ENCODE data around the gene CELF2. TPM values are rescaled to one million over a fixed set of nuclear protein-coding genes. Genes with fewer than 3 reads are reported as not detected.

The CELF2 gene
- total RNA-seq, 1 donor from 2014 or later: 31.6 TPM

DNA sequence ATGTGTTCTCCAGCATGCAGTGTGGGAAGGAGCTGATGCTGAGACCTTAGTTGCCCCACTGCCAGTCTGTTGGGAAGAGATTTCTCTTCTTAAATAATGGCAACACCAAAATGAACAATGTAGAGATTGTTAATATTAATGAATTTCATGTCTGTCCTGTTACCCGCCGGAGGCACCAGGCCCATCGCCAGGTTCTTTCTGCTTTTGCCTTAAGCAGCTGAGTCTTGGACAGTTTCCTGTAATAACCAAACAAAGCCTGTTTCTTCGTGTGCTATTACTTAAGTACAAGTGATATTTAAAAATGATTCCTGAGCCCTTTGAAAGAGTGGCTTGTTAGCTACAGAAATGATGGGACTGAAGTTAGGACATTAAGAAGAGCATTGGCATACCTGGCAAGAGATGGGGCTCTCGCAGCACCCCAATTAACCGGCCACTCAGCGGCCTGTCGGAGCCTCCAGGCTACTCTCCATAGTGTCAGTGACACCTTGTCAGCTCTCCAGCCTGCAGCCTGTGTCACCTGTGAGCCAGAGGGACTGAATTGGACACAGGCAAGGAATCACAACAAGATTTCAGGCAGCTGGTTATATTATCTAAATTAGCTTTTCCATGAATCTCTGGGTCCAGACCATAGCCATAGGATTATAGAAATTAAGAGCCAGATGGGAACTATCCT, 142.0 kb downstream of the CELF2 start:
- TF ChIP-seq, protein P1, sequence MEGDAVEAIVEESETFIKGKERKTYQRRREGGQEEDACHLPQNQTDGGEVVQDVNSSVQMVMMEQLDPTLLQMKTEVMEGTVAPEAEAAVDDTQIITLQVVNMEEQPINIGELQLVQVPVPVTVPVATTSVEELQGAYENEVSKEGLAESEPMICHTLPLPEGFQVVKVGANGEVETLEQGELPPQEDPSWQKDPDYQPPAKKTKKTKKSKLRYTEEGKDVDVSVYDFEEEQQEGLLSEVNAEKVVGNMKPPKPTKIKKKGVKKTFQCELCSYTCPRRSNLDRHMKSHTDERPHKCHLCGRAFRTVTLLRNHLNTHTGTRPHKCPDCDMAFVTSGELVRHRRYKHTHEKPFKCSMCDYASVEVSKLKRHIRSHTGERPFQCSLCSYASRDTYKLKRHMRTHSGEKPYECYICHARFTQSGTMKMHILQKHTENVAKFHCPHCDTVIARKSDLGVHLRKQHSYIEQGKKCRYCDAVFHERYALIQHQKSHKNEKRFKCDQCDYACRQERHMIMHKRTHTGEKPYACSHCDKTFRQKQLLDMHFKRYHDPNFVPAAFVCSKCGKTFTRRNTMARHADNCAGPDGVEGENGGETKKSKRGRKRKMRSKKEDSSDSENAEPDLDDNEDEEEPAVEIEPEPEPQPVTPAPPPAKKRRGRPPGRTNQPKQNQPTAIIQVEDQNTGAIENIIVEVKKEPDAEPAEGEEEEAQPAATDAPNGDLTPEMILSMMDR (IDR thresholded peaks at IDR 0.05): no peak
- TF ChIP-seq EZH2 (IDR thresholded peaks at IDR 0.05): no peak
- TF ChIP-seq EZH2phosphoT487 (IDR thresholded peaks at IDR 0.05): no peak
- Histone ChIP-seq H3K4me3 (no peak overlapping the region), H3K27ac (no peak overlapping the region)

DNA sequence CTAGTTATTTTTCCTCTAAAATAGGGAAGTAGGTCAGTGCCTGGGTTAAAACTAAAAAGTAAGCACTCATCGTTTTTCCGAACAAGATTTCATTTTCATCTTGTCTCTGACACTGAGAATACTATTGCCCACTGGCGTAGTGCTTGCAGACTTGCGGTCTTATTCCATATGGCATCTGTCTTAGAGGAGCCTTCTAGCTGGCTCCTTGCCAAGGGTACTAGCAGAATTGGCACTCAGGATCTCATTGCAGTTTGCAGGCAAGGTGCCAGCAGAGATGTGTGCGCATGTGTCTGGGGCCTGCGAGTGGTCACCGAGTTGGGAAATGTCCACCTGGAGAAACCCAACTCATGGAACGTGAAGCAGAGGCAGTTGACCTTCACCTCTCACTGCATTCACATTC, 143.4 kb downstream of the CELF2 start:
- TF ChIP-seq, protein P1 (IDR thresholded peaks at IDR 0.05): no peak
- no peak for TF ChIP-seq EZH2 (IDR thresholded peaks at IDR 0.05)
- TF ChIP-seq EZH2phosphoT487 (IDR thresholded peaks at IDR 0.05): no peak
- peaks cover 4% of the 10 kb centered on the region for H3K79me2 ChIP-seq (ENCODE audit: low read depth)
- H3K4me3 ChIP-seq: no peak overlapping the region
- no peak overlapping the region for H3K9ac ChIP-seq
- H3F3A ChIP-seq (ENCODE audit: low read depth): peaks cover 36% of the 10 kb centered on the region
- H3K27ac Mint-ChIP-seq: no peak overlapping the region
- no peaks in the 10 kb centered on the region for H4K20me1 ChIP-seq (ENCODE audit: low read depth)
- H3K4me1 Mint-ChIP-seq: peaks cover 31% of the 10 kb centered on the region
- no peaks in the 10 kb centered on the region for H3K9me3 ChIP-seq (ENCODE audit: low read depth)
- no peak for DNase-seq (ENCODE audit: low spot score)
- no peak overlapping the region for H3K27ac ChIP-seq
- H3K36me3 ChIP-seq: no peaks in the 10 kb centered on the region
- no peaks in the 10 kb centered on the region for H3K27me3 ChIP-seq
- no peaks in the 10 kb centered on the region for H3K9me3 Mint-ChIP-seq
- no peak overlapping the region for H2AFZ ChIP-seq (replicated peaks)
- no peak overlapping the region for H3K4me2 ChIP-seq
- peaks cover 6% of the 10 kb centered on the region for H3K27me3 Mint-ChIP-seq (ENCODE audit: insufficient read depth, low read depth)
- H3K4me1 ChIP-seq: peaks cover 28% of the 10 kb centered on the region
- H3K36me3 Mint-ChIP-seq: no peaks in the 10 kb centered on the region
- H3K4me3 Mint-ChIP-seq: no peak overlapping the region

More for the DNA sequence above, 142.0 kb downstream of the CELF2 start:
- peaks cover 38% of the 10 kb centered on the region for H3K4me1 Mint-ChIP-seq
- no peak overlapping the region for H3K9ac ChIP-seq
- H3K27me3 ChIP-seq: no peaks in the 10 kb centered on the region
- H3K27me3 Mint-ChIP-seq (ENCODE audit: insufficient read depth, low read depth): peaks cover 4% of the 10 kb centered on the region
- H3K4me1 ChIP-seq: peaks cover 40% of the 10 kb centered on the region
- H3K79me2 ChIP-seq (ENCODE audit: low read depth): peaks cover 4% of the 10 kb centered on the region
- no peak overlapping the region for H3K4me2 ChIP-seq
- no peaks in the 10 kb centered on the region for H4K20me1 ChIP-seq (ENCODE audit: low read depth)
- H2AFZ ChIP-seq (replicated peaks): no peak overlapping the region
- no peak overlapping the region for H3K27ac Mint-ChIP-seq
- DNase-seq (ENCODE audit: low spot score): no peak
- H3K9me3 ChIP-seq (ENCODE audit: low read depth): no peaks in the 10 kb centered on the region
- H3K36me3 ChIP-seq: no peaks in the 10 kb centered on the region
- no peak overlapping the region for H3K4me3 Mint-ChIP-seq
- peaks cover 22% of the 10 kb centered on the region for H3F3A ChIP-seq (ENCODE audit: low read depth)
- H3K9me3 Mint-ChIP-seq: no peaks in the 10 kb centered on the region
- H3K36me3 Mint-ChIP-seq: no peaks in the 10 kb centered on the region

DNA sequence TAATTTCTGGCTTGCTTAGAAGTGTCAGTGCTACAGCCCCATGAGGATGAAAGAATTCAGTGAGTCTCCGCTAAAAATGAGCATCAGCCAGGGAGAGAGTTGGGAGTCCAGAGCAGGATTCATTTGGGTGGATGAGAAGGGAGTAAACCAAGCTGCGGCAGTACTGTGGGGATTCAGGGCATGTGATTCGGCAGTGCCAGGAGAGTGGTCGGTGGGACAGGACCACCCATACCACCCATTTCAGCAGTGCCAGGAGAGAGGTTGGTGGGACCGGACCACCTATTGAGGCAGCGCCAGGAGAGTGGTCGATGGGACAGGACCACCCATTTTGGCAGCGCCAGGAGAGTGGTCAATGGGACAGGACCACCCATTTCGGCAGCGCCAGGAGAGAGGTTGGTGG, 144.2 kb downstream of the CELF2 start:
- H3K4me1 ChIP-seq: peaks cover 35% of the 10 kb centered on the region

More for the DNA sequence above, 144.2 kb downstream of the CELF2 start:
- no peak overlapping the region for H2AFZ ChIP-seq (replicated peaks)
- peaks cover 12% of the 10 kb centered on the region for H3K79me2 ChIP-seq (ENCODE audit: low read depth)
- H3K27ac ChIP-seq: no peak overlapping the region
- no peaks in the 10 kb centered on the region for H3K27me3 ChIP-seq
- H3K9me3 ChIP-seq (ENCODE audit: low read depth): no peaks in the 10 kb centered on the region
- no peak overlapping the region for H3K4me2 ChIP-seq
- H3K27ac Mint-ChIP-seq: no peak overlapping the region
- H3K36me3 Mint-ChIP-seq: no peaks in the 10 kb centered on the region
- no peak for DNase-seq (ENCODE audit: low spot score)
- H3K4me3 Mint-ChIP-seq: no peak overlapping the region
- H3K27me3 Mint-ChIP-seq (ENCODE audit: insufficient read depth, low read depth): peaks cover 9% of the 10 kb centered on the region
- no peaks in the 10 kb centered on the region for H4K20me1 ChIP-seq (ENCODE audit: low read depth)
- no peak overlapping the region for H3K4me3 ChIP-seq
- no peak overlapping the region for H3K9ac ChIP-seq
- H3K9me3 Mint-ChIP-seq: no peaks in the 10 kb centered on the region
- peaks cover 29% of the 10 kb centered on the region for H3K4me1 Mint-ChIP-seq
- H3K36me3 ChIP-seq: no peaks in the 10 kb centered on the region
- TF ChIP-seq EZH2phosphoT487 (IDR thresholded peaks at IDR 0.05) (no peak), EZH2 (IDR thresholded peaks at IDR 0.05) (no peak)
- TF ChIP-seq, protein P1 (IDR thresholded peaks at IDR 0.05): no peak
- H3F3A ChIP-seq (ENCODE audit: low read depth): peaks cover 38% of the 10 kb centered on the region
